Measurements from ENCODE around the gene CACNG5.

The CACNG5 gene

DNA sequence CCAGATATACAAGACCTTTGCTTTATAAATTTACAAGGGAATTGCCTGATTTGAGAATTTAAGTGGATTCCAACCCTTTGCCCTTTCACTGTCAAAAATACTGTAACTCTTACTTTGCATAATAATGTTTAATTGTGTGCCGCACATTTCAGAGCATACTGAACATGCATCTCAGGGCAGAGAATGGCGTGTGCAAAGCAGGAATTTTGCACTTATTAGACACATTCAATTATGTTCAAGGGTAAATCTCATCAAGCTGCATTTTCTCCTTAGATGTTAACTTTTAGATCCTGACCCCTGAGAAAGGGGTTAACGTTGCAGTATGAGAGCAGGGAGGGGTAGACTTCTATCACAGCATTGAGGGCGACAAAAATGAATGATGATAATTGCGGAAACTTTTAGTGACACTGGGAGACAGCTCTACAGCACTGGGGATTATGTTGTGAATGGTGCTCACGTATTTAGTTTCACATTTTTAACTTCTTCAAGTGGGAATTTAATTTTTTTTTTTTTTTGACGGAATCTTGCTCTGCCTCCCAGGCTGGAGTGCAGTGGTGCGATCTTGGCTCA is 75.0 kb downstream of the CACNG5 start:
- DNase-seq = no peak

DNA sequence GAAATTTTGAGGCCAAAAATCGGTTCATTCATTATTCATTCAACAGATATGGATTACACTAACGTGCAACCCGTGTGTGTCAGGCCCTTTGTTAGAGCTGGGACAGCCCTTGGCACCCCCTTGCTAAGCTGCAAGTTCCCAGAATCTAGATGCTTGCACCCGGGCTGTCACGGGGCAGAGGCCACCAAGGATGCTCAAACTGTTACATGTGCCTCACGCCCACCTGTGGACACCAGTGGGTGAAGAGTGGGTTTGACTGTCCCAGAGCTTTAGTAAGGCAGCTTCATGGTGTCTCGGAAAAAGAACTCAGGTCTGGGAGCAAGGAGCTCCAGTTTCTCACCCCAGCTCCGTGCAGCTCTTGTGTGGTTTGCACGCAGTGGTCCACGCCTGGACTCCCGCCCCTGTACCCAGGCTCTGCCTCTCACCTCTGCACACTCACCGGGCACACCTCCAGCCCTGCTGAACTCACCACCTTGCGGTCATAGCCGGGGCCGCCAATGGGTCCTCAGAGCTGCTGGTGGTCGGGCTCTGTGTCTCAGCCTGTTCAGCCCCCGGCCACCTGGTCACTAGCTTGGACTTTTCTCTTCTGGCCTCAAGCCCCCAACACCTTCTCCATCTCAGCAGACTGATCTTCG is 75.9 kb downstream of the CACNG5 start:
- no peak for DNase-seq

DNA sequence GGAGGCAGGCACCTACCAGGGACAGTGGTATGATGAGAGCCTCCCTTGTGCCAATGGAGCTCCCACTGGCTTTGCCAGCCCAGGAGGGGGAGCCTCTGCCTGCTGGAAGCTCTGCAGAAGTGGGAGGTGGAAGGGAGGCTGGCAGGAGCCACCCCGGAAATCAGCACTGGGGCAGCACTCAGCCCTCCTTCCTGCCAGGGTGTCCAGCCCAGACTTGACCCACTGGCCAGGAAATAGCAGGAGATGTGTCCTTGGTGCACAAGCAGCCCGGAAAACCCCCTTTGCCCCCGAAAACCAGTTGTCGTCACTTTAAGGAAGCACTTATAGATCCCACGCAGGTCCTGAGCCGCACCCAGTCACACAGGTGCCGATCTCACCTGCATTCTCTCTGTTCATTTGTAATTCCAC is 80.3 kb downstream of the CACNG5 start:
- no peak for DNase-seq

DNA sequence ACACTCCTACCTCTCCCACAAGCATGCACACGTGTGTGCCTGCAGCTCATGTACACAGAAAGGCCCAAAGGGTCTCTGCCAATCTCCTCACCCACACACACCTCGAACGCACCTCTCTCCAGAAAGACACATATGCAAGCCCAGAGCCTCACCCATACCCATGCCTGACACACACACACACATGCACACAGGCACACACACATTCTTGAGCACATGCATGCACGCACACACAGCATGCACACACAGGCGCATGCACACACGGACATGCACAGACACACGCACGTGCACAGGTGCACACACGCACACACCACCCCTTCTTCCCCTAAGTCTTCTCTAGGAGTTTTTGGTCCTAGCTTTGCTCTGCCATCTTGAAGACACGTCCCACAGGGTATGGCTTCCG is 80.9 kb downstream of the CACNG5 start:
- no peak for DNase-seq

DNA sequence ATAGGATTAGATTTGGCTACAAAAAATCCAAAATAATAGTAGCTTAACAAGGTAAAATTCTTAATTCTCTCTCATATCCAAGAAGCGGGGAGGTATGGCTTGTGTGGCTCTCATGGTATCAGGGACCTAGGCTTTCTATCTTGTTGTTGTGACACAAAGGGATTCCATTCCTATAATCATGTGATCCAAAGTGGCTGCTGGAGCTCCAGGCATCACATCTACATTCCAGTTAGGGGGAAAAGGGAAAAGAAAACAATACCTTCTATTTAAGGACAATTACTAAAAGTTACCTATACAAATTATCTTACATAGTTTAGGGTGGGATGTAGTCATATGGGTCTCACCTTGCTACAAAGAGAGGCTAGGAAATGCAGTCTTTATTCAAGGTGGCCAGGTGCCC is 82.0 kb downstream of the CACNG5 start:
- DNase-seq = no peak

DNA sequence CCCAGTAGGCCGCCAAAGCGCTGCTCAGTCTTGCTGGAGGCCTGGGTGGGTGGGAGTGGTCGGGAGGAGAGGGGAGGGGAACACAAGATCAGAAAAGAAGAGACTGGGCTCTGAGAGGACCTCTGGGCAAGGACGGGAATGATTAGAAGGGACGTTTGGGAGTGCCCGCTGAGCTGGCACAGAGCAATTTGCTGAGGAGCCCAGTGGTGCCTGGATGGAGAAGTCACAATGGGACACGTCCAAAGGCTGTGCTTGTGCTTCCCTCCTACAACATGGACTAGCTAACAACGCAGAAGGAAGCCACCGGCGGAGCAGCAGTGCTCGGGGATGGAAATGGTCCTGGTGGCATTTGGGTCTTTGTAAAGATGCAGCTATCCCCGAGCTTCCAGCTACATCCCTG is 84.0 kb downstream of the CACNG5 start:
- no peak for DNase-seq

DNA sequence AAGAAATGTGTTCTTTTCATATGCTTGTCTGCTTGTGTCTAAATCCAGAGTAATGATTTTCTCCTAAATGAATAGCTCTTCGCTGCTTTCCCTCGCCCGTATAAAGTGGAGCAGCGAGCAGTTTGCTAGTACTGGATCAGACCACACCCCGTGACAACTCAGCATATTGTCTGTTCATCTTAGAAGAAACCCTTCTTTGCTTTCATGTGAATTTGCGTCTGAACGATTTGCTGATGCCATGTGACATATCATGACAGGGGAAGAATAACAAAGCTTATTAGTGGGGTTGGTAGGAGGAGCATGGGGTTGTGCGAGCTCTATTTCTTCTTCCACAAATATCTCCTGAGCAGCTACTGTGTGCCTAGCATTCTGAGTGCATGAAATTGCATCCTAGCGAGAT is 85.5 kb downstream of the CACNG5 start:
- no peak for DNase-seq

DNA sequence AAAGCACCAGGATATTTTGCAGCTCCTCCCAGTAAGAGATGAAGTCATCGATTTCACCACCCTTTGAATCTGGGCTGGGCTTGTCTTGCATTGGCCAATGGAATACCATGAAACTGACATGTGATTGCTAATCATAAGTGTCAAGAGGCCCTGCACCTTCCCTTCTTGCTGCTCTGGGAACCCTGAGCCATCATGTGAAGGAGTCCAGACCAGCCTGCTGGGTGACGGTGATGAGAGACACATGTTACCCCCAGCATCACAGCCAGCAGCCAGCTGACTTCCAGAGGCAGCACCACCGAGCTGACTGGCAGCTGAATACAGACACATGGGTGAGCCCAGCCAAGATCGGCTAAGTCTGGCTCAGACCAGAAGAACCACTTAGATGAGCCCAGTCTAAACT is 86.0 kb downstream of the CACNG5 start:
- no peak for DNase-seq

DNA sequence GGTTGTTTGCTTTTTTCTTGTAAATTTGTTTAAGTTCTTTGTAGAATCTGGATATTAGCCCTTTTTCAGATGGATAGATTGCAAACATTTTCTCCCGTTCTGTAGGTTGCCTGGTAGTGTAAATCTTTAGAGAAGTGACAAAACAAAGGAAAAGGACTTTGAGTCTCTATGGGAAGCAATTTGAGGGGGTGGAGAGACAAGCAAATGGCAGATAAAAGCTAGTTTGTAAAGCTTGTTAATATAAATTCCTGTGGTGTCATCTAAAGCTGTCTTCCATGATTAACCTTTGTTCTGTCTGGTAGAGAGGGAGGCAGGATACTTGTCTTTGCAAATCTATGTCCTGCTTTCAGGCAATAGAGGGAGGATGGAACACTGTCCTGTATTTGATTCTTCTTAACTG is 89.0 kb downstream of the CACNG5 start:
- no peak for DNase-seq

DNA sequence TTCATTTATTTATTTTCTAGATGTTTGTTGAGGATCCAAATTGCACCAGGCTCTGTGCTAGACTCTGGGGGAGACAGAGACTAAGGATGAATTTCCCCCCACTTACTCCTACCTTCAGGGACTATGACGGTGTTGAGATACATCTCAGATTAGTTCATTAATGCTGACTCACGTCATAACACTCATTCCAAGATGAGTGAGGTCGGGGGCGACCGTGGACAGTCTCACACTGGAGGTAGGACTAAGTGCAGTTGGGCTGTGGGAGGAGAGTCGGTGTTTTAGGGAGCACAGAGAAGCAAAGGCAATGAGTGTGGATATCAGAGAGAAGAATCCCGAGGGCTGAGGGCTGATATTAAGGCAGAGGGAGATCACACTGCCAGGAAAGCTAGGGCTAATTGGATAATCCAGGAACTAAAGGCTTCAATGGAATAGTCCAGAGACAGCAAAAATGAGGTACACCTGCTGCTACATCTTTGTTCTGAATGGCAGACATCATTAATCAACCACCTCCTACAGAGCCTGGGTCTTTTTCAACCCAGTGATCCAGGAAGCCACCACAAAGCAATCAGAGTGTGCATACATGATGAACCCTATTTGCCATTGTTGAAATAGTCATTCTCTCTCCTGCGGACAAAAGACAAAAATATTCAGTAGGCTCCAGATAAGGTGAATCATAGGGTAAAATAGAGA is 91.0 kb downstream of the CACNG5 start:
- DNase-seq = no peak

DNA sequence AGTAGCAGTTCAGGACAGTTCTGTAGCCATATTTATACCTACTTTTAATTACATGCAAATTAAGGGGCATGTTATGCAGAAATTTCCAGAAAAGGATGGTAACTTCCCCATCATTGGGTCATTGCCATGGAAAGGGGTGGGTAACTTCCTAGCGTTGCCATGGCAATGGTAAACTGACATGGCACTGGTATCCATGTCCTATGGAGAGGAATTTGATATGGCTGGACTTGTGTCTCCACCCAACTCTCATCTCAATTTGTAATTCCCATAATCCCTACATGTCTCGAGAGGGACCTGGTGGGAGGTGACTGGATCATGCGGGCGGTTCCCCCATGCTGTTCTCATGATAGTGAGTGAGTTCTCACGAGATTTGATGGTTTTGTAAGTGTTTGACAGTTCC is 94.0 kb downstream of the CACNG5 start:
- DNase-seq = no peak

DNA sequence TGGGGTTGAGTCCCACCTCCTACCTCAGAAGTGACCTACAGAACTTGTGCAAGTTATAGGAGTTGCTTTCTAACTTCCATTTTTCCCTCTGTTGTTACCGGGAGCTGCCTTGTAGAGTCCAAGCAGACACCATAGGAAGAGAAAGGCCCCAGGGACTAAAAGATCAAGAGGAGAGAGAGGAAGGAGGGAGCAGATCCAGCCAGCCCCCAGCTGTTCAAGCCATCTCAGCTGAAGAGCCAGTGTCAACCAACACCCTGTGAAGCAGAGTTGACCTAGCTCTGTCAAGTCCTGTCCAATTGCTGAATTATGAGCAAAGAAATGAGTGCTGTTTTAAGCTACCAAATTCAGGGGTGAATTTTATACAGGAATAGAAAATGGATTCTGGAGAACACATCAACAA is 94.7 kb downstream of the CACNG5 start:
- no peak for DNase-seq

DNA sequence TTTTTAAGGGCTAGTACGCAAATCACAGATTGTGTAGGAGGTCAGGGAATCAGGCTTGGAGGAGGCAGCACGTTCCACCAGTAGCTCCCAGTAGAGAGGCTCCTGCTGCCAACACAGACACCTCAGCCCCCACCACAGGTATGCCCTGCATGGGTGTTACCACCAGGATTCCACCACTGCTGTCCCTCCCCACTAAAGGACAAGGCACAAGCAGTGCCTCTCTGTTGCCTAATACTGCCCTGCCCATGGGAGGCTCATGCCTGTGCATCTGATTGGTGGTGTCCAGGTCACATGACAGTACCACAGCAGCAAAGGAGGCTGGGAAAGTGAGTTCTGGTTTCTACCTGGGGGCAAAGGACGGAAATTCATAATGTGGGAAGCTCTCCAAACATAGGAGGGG is 96.0 kb downstream of the CACNG5 start:
- no peak for DNase-seq

DNA sequence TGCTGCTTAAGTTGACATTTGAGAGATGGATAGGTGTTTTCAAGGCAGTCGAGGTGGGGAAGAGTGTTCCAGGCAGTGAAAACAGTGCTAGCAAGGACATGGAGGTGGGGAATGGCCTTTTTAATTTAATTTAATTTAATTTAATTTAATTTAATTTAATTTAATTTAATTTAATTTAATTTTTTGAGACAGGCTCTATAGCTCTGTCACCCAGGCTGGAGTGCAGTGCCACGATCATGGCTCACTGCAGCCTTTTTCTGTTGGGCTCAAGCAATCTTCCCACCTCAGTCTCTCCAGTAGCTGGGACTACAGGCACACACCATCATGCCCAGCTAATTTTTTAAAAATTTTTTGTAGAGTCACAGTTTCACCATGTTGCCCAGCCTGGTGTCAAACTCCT is 97.4 kb downstream of the CACNG5 start:
- no peak for DNase-seq

DNA sequence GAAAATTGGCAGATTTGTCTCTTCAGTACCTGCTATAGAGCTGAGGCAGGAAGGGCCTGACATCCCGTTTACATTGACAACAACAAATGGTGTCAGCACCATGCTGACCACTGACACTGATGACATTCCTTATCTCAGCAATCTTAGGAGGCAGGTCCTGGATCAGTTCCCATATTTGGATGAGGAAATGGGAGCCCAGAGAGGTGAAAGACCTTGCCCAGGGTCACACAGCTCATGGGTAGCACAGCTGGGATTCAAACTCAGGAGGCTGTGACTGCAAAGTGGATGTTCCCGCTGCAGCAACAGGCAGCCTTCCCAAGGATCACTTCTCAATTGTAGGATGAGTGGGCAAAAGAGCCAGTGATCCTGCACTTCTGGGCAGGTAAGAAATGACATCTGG is 99.1 kb downstream of the CACNG5 start:
- no peak for DNase-seq
